MM.1S (cell line): ENCODE measurements around the gene GLB1L2.

ENCODE experiments used
- DNase-seq: peaks from one replicate; pipeline ENCODE4 v3.0.0-alpha.2; 2015
- H2AFZ ChIP-seq: fragments of 300-600 bp; sonication (generic); 2 replicates; pipeline ENCODE4 v1.6.0; 2016; ENCODE audit warnings: antibody characterized with exemption, low read length
- H3F3A ChIP-seq: fragments of 300-600 bp; sonication (generic); 2 replicates; pipeline ENCODE4 v1.6.1; 2016; ENCODE audit warnings: mild to moderate bottlenecking, antibody characterized with exemption, low read length, moderate library complexity, mixed read lengths; ENCODE audit not compliant: insufficient read depth
- H3K27ac ChIP-seq: fragments of 300-600 bp; sonication (generic); 2 replicates; pipeline ENCODE4 v1.5.1; 2016; ENCODE audit warnings: mild to moderate bottlenecking, low read length
- H3K27me3 ChIP-seq: fragments of 300-600 bp; sonication (generic); replicated peaks from 2 replicates; pipeline ENCODE4 v1.6.0; 2016; ENCODE audit warnings: low read length; ENCODE audit not compliant: insufficient read depth
- H3K36me3 ChIP-seq: fragments of 300-600 bp; sonication (generic); replicated peaks from 2 replicates; pipeline ENCODE4 v1.6.1; 2016; ENCODE audit warnings: mild to moderate bottlenecking, low read length, mixed read lengths; ENCODE audit not compliant: insufficient read depth
- H3K4me1 ChIP-seq: fragments of 300-600 bp; sonication (generic); 2 replicates; pipeline ENCODE4 v1.6.1; 2016; ENCODE audit warnings: low read length, mixed read lengths
- H3K4me2 ChIP-seq: fragments of 300-600 bp; sonication (generic); 2 replicates; pipeline ENCODE4 v1.6.0; 2016; ENCODE audit warnings: low read depth, low read length
- H3K4me3 ChIP-seq: fragments of 300-600 bp; sonication (generic); 2 replicates; pipeline ENCODE4 v1.5.1; 2016; ENCODE audit warnings: low read length, mixed read lengths
- H3K79me2 ChIP-seq: fragments of 300-600 bp; sonication (generic); 2 replicates; pipeline ENCODE4 v1.6.1; 2016; ENCODE audit warnings: mixed run types, low read length, mixed read lengths
- H3K9ac ChIP-seq: fragments of 300-600 bp; sonication (generic); 2 replicates; pipeline ENCODE4 v1.6.1; 2016; ENCODE audit warnings: low read length, mixed read lengths
- H3K9me2 ChIP-seq: fragments of 300-600 bp; sonication (generic); replicated peaks from 2 replicates; pipeline ENCODE4 v1.6.1; 2016; ENCODE audit warnings: mild to moderate bottlenecking, low read length, mixed read lengths; ENCODE audit not compliant: insufficient read depth
- H3K9me3 ChIP-seq: fragments of 300-600 bp; sonication (generic); replicated peaks from 2 replicates; pipeline ENCODE4 v1.6.1; 2016; ENCODE audit warnings: mild to moderate bottlenecking, low read length, mixed read lengths; ENCODE audit not compliant: insufficient read depth
- H4K20me1 ChIP-seq: fragments of 300-600 bp; sonication (generic); 2 replicates; pipeline ENCODE4 v1.6.1; 2016; ENCODE audit warnings: mild to moderate bottlenecking, low read length, moderate library complexity, mixed read lengths; ENCODE audit not compliant: insufficient read depth
- EZH2 ChIP-seq: fragments of 300-600 bp; sonication (generic); optimal IDR thresholded peaks from 2 replicates; pipeline ENCODE3; 2017; ENCODE audit warnings: low read depth, mild to moderate bottlenecking, antibody characterized with exemption, low read length, mixed read lengths
- EZH2phosphoT487 ChIP-seq: fragments of 300-600 bp; sonication (generic); IDR thresholded peaks from 2 replicates; pipeline ENCODE4 v1.6.1; 2018; ENCODE audit warnings: antibody characterized with exemption, low read length
- TF ChIP-seq, protein P1 (sequence below): fragments of 300-600 bp; sonication (generic); IDR thresholded peaks from 2 replicates; pipeline ENCODE4 v1.5.1; 2016; ENCODE audit warnings: antibody characterized with exemption, low read length, mixed read lengths

Gene GLB1L2

DNA sequence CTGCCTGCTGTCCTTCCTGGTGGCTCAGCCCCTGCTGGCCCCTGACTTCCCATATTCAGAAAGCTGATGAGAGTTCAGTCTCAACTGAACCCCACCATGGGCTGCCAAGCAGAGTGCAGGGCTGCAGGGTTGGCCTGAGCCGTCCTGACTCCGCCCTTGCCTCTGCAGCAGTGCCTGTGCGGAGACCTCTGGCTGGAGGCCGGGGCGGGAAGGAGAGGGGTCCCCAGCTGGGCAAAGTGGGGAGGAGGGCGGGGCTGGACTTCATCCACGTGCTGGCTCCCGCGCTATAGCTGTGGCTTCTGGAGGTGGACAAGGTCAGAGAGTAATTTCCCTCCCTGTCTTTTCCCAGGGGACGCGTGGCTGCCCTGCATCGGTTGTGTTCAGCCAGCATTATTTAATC is 42.0 kb upstream of the GLB1L2 start:
- no peaks in the 10 kb centered on the region for H4K20me1 ChIP-seq
- no peak for DNase-seq
- no peaks in the 10 kb centered on the region for H3F3A ChIP-seq
- H3K27me3 ChIP-seq, result no peaks in the 10 kb centered on the region; the same call in 1 of the 2 replicates
- H3K4me2 ChIP-seq, result no peak overlapping the region
- H3K4me3 ChIP-seq, result no peak overlapping the region
- TF ChIP-seq, protein P1, sequence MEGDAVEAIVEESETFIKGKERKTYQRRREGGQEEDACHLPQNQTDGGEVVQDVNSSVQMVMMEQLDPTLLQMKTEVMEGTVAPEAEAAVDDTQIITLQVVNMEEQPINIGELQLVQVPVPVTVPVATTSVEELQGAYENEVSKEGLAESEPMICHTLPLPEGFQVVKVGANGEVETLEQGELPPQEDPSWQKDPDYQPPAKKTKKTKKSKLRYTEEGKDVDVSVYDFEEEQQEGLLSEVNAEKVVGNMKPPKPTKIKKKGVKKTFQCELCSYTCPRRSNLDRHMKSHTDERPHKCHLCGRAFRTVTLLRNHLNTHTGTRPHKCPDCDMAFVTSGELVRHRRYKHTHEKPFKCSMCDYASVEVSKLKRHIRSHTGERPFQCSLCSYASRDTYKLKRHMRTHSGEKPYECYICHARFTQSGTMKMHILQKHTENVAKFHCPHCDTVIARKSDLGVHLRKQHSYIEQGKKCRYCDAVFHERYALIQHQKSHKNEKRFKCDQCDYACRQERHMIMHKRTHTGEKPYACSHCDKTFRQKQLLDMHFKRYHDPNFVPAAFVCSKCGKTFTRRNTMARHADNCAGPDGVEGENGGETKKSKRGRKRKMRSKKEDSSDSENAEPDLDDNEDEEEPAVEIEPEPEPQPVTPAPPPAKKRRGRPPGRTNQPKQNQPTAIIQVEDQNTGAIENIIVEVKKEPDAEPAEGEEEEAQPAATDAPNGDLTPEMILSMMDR, result no peak
- no peak for TF ChIP-seq EZH2
- no peak for TF ChIP-seq EZH2phosphoT487
- H2AFZ ChIP-seq, result no peak overlapping the region
- no peaks in the 10 kb centered on the region for H3K79me2 ChIP-seq
- no peak overlapping the region for H3K27ac ChIP-seq
- H3K9me2 ChIP-seq, result no peaks in the 10 kb centered on the region
- H3K9ac ChIP-seq, result no peak overlapping the region
- no peaks in the 10 kb centered on the region for H3K9me3 ChIP-seq
- no peaks in the 10 kb centered on the region for H3K4me1 ChIP-seq
- H3K36me3 ChIP-seq, result no peaks in the 10 kb centered on the region

DNA sequence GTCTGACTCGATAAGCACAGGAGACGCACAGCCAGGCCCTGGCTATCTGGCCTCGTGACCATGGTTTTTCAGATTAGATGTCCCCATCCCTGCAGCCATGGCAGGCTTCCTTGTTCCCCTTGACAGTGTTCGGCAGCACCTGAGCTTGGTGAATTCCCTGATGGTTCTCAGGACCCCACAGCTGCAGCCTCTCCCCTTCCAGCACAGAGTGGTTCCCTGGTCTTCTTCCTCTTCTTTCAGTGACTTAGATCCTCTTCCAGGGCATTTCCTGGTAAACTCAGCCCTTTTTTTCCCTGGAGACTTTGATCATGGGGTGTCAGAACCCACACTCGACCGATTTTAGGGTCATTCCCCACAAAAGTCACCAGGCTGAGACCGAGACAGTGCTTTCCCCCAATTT is 41.1 kb upstream of the GLB1L2 start:
- H3K27ac ChIP-seq, result no peak overlapping the region
- no peak overlapping the region for H3K4me3 ChIP-seq
- no peaks in the 10 kb centered on the region for H3K36me3 ChIP-seq
- no peak for DNase-seq
- TF ChIP-seq EZH2 (no peak), EZH2phosphoT487 (no peak)
- TF ChIP-seq, protein P1, result no peak
- no peaks in the 10 kb centered on the region for H4K20me1 ChIP-seq
- no peak overlapping the region for H3K9ac ChIP-seq
- H3K4me1 ChIP-seq, result no peaks in the 10 kb centered on the region
- H3K9me3 ChIP-seq, result no peaks in the 10 kb centered on the region
- H3K79me2 ChIP-seq, result no peaks in the 10 kb centered on the region
- H3K27me3 ChIP-seq, result peaks cover 2% of the 10 kb centered on the region
- H3K4me2 ChIP-seq, result no peak overlapping the region
- H3F3A ChIP-seq, result no peaks in the 10 kb centered on the region
- no peak overlapping the region for H2AFZ ChIP-seq
- H3K9me2 ChIP-seq, result no peaks in the 10 kb centered on the region

DNA sequence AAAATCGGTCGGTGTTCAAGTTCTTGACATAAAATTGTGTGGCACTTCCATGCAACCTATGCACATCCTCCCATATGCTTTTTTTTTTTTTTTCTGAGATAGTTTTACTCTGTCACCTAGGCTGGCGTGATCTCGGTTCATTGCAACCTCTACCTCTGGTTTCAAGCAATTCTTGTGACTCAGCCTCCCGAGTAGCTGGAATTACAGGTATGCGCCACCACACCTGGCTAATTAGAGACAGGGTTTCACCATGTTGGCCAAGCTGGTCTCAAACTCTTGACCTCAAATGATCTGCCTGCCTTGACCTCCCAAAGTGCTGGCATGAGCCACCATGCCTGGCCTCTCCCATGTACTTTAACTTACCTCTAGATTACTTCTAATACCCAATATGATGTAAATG is 40.6 kb upstream of the GLB1L2 start:
- Histone ChIP-seq H3K4me2 (no peak overlapping the region), H3K4me3 (no peak overlapping the region), H3K36me3 (no peaks in the 10 kb centered on the region), H3K9ac (no peak overlapping the region), H3K9me2 (no peaks in the 10 kb centered on the region), H3F3A (no peaks in the 10 kb centered on the region), H3K27ac (no peak overlapping the region), H4K20me1 (no peaks in the 10 kb centered on the region), H2AFZ (no peak overlapping the region), H3K27me3 (peaks cover 3% of the 10 kb centered on the region), H3K9me3 (no peaks in the 10 kb centered on the region), H3K4me1 (no peaks in the 10 kb centered on the region), H3K79me2 (no peaks in the 10 kb centered on the region)
- DNase-seq, result no peak
- no peak for TF ChIP-seq EZH2phosphoT487
- TF ChIP-seq, protein P1, result no peak
- TF ChIP-seq EZH2, result no peak

DNA sequence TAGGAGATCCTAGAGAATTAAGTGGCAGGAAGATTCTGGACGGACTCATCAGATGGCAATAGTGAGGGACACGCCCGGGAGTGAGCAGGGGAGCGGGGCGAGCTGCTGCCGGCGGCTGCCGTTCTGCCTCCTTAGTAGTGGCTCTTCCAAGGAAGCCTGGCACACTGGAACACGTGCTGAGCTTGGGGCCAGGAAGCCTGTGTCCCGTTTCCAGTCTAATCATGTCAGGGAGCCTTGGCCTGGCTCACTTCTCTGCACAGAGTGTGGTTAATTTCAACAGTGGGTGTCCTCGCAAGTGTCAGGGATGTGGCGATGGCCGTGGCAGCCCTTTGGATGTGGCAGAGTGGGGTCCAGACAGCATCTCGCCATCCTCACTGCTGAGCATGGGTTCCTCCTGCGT is 39.1 kb upstream of the GLB1L2 start:
- Histone ChIP-seq H3K4me3 (no peak overlapping the region), H3K4me1 (no peaks in the 10 kb centered on the region), H2AFZ (no peak overlapping the region), H3K27ac (no peak overlapping the region), H4K20me1 (no peaks in the 10 kb centered on the region), H3K79me2 (no peaks in the 10 kb centered on the region), H3K9me2 (no peaks in the 10 kb centered on the region), H3K27me3 (peaks cover 3% of the 10 kb centered on the region), H3K9ac (no peak overlapping the region), H3K9me3 (no peaks in the 10 kb centered on the region), H3K4me2 (no peak overlapping the region), H3K36me3 (no peaks in the 10 kb centered on the region), H3F3A (no peaks in the 10 kb centered on the region)
- DNase-seq, result no peak
- no peak for TF ChIP-seq EZH2
- no peak for TF ChIP-seq EZH2phosphoT487
- TF ChIP-seq, protein P1, result no peak
